ENCODE measurements around the gene GYS2. TPM values are rescaled to one million over a fixed set of nuclear protein-coding genes. Genes with fewer than 3 reads are reported as not detected.

Gene GYS2
- total RNA-seq, 1 donor from 2014 or later = not detected

DNA sequence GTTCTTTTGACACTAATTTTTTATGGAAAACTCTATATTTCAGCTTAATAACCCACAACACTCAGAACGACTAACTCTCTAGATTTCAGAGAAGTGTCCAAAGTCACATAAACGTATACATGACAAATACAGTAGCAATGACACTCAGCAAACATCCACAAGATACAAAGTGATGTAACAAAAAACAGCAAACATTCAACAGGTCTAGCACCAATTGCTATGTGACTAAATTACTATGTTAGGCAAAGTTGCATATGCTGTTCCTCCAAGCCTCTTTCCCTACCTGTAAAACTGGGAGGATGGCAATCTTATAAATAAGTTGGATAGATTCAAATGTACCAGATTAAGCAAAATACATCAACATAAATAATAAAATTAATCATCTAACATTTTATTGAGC is 104.9 kb downstream of the GYS2 start:
- DNase-seq = no peak
- Mint-ChIP-seq H3K27me3 (ENCODE audit: unreplicated experiment) (peaks cover 1% of the 10 kb centered on the region), H3K4me3 (ENCODE audit: unreplicated experiment) (no peak overlapping the region), H3K27ac (ENCODE audit: unreplicated experiment) (no peak overlapping the region), H3K36me3 (ENCODE audit: unreplicated experiment) (no peaks in the 10 kb centered on the region), H3K9me3 (ENCODE audit: unreplicated experiment) (peaks cover 3% of the 10 kb centered on the region), H3K4me1 (ENCODE audit: low read depth, unreplicated experiment) (peaks cover 2% of the 10 kb centered on the region)
- TF ChIP-seq, protein P1, sequence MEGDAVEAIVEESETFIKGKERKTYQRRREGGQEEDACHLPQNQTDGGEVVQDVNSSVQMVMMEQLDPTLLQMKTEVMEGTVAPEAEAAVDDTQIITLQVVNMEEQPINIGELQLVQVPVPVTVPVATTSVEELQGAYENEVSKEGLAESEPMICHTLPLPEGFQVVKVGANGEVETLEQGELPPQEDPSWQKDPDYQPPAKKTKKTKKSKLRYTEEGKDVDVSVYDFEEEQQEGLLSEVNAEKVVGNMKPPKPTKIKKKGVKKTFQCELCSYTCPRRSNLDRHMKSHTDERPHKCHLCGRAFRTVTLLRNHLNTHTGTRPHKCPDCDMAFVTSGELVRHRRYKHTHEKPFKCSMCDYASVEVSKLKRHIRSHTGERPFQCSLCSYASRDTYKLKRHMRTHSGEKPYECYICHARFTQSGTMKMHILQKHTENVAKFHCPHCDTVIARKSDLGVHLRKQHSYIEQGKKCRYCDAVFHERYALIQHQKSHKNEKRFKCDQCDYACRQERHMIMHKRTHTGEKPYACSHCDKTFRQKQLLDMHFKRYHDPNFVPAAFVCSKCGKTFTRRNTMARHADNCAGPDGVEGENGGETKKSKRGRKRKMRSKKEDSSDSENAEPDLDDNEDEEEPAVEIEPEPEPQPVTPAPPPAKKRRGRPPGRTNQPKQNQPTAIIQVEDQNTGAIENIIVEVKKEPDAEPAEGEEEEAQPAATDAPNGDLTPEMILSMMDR (IDR thresholded peaks at IDR 0.05; ENCODE audit: partially characterized antibody, unreplicated experiment) = no peak

Other genes with a start within 250 kb of the GYS2 start
- not detected for gene IAPP, start 231.9 kb downstream of the GYS2 start, total RNA-seq (ENCODE audit: unreplicated experiment)
- gene PYROXD1, start 167.2 kb downstream of the GYS2 start, total RNA-seq (ENCODE audit: unreplicated experiment) = 17.4 TPM
- gene RECQL, start 103.2 kb downstream of the GYS2 start, total RNA-seq (ENCODE audit: unreplicated experiment) = 20.0 TPM
- 42.2 TPM for gene GOLT1B, start 103.1 kb downstream of the GYS2 start, total RNA-seq (ENCODE audit: unreplicated experiment)
- not detected for gene SPX, start 78.6 kb downstream of the GYS2 start, total RNA-seq (ENCODE audit: unreplicated experiment)
- gene LDHB, start 53.0 kb upstream of the GYS2 start, total RNA-seq (ENCODE audit: unreplicated experiment) = 539 TPM
- 0.66 TPM for gene KCNJ8, start 169.9 kb upstream of the GYS2 start, total RNA-seq (ENCODE audit: unreplicated experiment)